HUES48 (cell line): Measurements from ENCODE around the gene TCF12.

Experiments
- H3K27ac ChIP-seq: one replicate; pipeline ENCODE4 v1.7.0; 2013; ENCODE audit warnings: low read depth, low read length, inconsistent platforms
- H3K27me3 ChIP-seq: 2 replicates; pipeline ENCODE4 v1.6.1; 2013; ENCODE audit warnings: mild to moderate bottlenecking, low read length; ENCODE audit not compliant: control insufficient read depth, insufficient read depth
- H3K36me3 ChIP-seq: 2 replicates; pipeline ENCODE4 v1.6.1; 2013; ENCODE audit warnings: low read length; ENCODE audit not compliant: control insufficient read depth, insufficient read depth
- H3K4me1 ChIP-seq: 2 replicates; pipeline ENCODE4 v1.6.1; 2013; ENCODE audit warnings: mild to moderate bottlenecking, low read length; ENCODE audit not compliant: control insufficient read depth, insufficient read depth
- H3K4me3 ChIP-seq: 2 replicates; pipeline ENCODE4 v1.5.1; 2013; ENCODE audit warnings: mild to moderate bottlenecking, low read depth, low read length
- H3K9ac ChIP-seq: 2 replicates; pipeline ENCODE4 v1.6.1; 2013; ENCODE audit warnings: mild to moderate bottlenecking, low read depth, low read length, moderate library complexity
- H3K9me3 ChIP-seq: 2 replicates; pipeline ENCODE4 v1.6.1; 2013; ENCODE audit warnings: low read length; ENCODE audit not compliant: control insufficient read depth, insufficient read depth

The TCF12 gene

DNA sequence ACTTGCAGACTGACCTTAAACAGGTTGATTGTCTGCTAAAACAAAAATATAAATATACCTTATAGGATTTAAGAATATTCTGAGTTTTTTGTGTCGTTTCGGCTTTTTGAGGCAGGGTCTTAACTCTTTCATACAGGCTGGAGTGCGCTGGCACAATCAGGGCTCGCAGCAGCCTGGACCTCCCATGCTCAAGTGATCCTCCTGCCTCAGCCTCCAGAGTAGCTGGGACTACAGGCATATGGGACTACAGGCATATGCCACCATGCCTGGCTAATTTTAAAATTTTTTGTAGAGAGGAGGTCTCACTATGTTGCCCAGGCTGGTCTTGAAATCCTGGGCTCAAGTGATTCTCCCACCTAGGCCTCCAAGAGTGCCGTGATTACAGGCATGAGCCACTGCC lies 113.9 kb downstream of the TCF12 start:
- Histone ChIP-seq H3K4me1 (peaks cover 43% of the 10 kb centered on the region), H3K9me3 (no peaks in the 10 kb centered on the region), H3K27me3 (no peaks in the 10 kb centered on the region), H3K9ac (no peak overlapping the region), H3K36me3 (no peaks in the 10 kb centered on the region), H3K27ac (no peak overlapping the region), H3K4me3 (no peak overlapping the region)

DNA sequence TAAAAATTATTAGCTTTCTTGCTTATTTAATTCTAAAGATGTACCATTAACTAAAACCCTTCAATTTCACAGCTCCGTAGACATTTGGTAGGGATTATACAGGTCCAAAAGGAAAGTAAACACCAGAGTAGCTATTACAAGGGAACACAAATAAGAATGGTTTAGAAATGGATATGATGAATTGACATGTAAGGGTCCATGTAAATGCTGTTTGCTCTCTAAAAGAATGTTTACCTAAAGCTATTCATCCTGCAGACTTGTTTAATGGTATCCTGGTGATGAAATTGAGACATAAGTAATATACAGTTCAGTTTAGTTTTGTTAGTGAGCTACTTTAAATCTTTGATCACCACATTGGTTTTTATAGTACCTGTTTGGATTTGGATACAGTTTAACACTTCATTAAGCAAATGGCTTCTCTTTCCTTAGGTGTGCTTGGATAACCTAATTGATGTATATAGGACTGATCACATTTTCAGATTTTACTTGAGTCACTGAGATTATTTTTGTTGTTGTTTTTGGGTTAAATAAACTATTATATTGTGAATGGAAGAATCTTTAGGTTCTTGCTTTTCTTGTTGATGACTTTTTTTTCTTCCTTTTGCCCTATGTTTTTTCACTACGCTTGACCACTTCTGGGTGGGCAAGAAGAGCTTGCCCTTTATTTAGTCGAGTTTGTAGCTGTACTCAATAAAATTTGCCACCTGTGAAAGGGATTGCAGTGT lies 115.4 kb downstream of the TCF12 start:
- Histone ChIP-seq H3K36me3 (no peaks in the 10 kb centered on the region), H3K4me3 (no peak overlapping the region), H3K27me3 (no peaks in the 10 kb centered on the region), H3K4me1 (peaks cover 48% of the 10 kb centered on the region), H3K27ac (no peak overlapping the region), H3K9ac (no peak overlapping the region), H3K9me3 (no peaks in the 10 kb centered on the region)

DNA sequence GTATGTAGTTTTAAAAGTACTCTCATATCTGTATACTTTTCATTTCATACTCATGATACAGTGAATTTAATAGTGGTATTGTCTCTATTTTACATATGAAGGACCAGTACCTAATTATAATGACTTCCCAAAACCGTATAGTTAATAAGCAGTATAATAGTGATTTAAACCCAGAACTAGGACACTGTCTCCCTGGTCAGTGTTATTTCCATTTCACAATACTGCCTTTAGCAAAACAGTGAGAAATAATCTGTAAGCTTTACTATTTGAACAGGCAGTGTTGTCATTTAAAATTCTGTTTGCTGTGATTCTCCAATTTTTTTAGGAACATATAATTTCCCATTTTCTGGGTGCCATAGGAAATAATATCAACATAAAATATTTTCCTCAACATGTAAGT lies 116.2 kb downstream of the TCF12 start:
- no peak overlapping the region for H3K27ac ChIP-seq
- no peaks in the 10 kb centered on the region for H3K27me3 ChIP-seq
- no peaks in the 10 kb centered on the region for H3K36me3 ChIP-seq
- H3K4me3 ChIP-seq = no peak overlapping the region
- no peak overlapping the region for H3K9ac ChIP-seq
- H3K4me1 ChIP-seq = peaks cover 56% of the 10 kb centered on the region
- H3K9me3 ChIP-seq = no peaks in the 10 kb centered on the region

DNA sequence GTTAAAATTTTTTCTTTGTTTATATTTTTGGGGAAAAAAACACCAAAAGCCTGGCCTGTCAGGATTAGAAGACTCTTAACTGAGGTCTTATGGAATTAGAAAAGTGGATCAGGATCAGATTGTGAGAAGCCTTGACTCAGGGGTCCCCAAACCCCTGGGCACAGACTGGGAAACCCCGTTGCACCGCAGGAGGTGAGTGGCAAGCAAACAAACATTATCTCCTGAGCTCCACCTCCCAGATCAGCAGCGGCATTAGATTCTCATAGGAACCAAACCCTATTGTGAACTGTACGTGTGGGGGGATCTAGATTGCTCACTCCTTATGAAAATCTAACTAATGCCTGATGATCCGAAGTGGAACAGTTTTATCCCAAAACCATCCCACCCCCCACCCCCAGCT lies 117.2 kb downstream of the TCF12 start:
- Histone ChIP-seq H3K27me3 (no peaks in the 10 kb centered on the region), H3K27ac (peak overlapping the region; percentile 55), H3K9ac (no peak overlapping the region; the same call in 1 of the 2 replicates), H3K4me3 (no peak overlapping the region), H3K36me3 (no peaks in the 10 kb centered on the region), H3K4me1 (peaks cover 66% of the 10 kb centered on the region), H3K9me3 (no peaks in the 10 kb centered on the region)

DNA sequence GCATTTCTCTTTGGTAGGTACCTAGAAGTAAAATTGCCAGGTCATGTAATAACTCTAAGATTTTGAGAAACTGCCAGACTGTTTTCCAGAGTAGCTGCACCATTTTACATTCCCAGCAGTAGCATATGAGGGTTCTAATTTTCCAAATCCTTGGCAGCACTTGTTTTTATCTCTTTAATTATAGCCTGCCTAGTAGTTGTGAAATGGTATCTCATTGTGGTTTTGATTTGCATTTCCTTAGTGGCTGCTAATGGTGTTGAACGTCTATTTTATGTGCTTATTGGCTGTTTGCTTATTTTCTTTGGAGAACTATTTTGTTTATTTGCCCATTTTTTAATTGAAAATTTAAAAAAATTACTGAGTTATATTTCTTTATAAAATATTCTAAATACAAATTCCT lies 117.9 kb downstream of the TCF12 start:
- H3K27ac ChIP-seq = peak overlapping the region; percentile 21

DNA sequence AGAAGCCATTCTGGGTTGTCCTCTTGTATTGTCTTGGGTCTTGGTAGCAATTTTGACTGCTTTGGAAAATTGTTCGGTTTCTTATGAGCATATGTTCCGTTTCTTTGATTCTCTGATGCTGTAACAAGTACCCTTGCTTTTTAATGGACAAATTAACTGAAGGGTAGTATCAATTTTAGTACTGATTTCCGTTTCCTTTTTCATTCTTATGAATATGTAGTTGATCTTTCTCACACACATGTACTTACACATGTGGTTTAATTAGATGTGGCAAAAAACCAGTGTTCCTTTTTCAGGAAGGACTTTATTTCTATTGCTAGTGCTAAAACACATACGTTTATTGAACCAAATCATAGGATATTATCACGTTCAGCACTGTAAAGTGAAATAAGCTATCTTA lies 119.1 kb downstream of the TCF12 start:
- Histone ChIP-seq H3K4me1 (peaks cover 70% of the 10 kb centered on the region), H3K9me3 (no peaks in the 10 kb centered on the region), H3K27ac (no peak overlapping the region), H3K36me3 (no peaks in the 10 kb centered on the region), H3K27me3 (no peaks in the 10 kb centered on the region), H3K9ac (no peak overlapping the region), H3K4me3 (no peak overlapping the region)

More for the DNA sequence above, 117.9 kb downstream of the TCF12 start:
- Histone ChIP-seq H3K9me3 (no peaks in the 10 kb centered on the region), H3K9ac (no peak overlapping the region), H3K27me3 (no peaks in the 10 kb centered on the region), H3K4me3 (no peak overlapping the region), H3K36me3 (no peaks in the 10 kb centered on the region), H3K4me1 (peaks cover 66% of the 10 kb centered on the region)

DNA sequence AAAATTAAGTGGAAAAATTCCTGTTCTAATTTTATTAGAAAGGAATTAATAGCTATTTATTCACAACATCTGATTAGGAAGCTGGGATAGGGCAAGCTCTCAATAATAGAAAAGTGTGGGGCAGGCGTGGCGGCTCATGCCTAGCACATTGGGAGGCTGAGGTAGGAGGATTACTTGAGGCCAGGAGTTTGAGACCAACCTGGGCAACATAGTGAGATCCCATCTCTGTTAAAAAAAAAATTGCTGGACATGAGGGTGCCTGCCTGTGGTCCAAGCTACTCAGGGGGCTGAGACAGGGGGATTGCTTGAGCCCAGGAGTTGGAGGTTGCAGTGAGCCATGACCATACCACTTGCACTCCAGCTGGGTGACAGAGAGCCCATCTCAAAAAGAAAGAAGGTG lies 119.6 kb downstream of the TCF12 start:
- Histone ChIP-seq H3K9ac (no peak overlapping the region), H3K27ac (no peak overlapping the region), H3K4me1 (peaks cover 72% of the 10 kb centered on the region), H3K27me3 (no peaks in the 10 kb centered on the region), H3K4me3 (no peak overlapping the region), H3K36me3 (no peaks in the 10 kb centered on the region), H3K9me3 (no peaks in the 10 kb centered on the region)

DNA sequence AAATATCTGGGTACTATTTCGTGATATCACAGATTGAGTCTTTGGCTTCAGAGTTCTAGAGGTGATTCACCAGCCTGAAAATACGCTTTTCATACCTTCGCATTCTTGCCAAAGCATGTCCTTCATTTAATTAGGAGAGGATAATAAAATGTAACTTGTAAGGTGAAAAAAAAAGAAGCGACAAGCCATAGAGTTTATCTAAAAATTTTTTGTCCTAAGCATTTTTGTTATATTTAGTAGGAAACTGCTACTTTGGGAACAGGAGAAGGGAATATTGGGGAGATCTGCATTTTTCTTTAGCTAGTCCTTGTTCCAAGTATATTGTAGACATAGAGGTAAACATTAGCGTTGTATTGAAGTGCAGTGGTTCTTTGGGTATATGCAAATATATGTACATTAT lies 120.1 kb downstream of the TCF12 start:
- H3K36me3 ChIP-seq = no peaks in the 10 kb centered on the region
- peaks cover 68% of the 10 kb centered on the region for H3K4me1 ChIP-seq
- no peak overlapping the region for H3K9ac ChIP-seq

DNA sequence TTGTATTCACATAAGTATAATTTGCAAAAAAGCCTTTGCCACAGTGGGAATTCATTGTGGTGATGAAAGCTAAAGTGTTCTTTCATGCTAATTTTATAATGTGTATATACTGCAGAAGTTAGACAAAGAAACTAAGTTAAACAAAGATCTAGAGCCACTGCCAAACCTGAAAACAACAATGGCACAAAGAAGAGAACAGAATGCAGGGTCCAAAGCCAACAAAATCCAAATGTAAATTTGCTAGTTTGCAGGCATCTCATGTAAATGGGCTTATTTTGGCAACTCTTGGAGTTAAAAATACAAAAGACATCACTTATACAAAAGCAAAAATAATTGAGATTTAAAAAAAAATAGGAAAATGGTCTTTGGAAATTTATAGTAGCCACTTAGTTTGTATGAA lies 123.0 kb downstream of the TCF12 start:
- Histone ChIP-seq H3K9ac (no peak overlapping the region), H3K4me3 (no peak overlapping the region), H3K27me3 (no peaks in the 10 kb centered on the region), H3K9me3 (no peaks in the 10 kb centered on the region), H3K27ac (peak overlapping the region; percentile 52), H3K4me1 (peaks cover 54% of the 10 kb centered on the region), H3K36me3 (no peaks in the 10 kb centered on the region)

More for the DNA sequence above, 120.1 kb downstream of the TCF12 start:
- H3K9me3 ChIP-seq = no peaks in the 10 kb centered on the region
- no peak overlapping the region for H3K27ac ChIP-seq
- H3K4me3 ChIP-seq = no peak overlapping the region
- no peaks in the 10 kb centered on the region for H3K27me3 ChIP-seq

DNA sequence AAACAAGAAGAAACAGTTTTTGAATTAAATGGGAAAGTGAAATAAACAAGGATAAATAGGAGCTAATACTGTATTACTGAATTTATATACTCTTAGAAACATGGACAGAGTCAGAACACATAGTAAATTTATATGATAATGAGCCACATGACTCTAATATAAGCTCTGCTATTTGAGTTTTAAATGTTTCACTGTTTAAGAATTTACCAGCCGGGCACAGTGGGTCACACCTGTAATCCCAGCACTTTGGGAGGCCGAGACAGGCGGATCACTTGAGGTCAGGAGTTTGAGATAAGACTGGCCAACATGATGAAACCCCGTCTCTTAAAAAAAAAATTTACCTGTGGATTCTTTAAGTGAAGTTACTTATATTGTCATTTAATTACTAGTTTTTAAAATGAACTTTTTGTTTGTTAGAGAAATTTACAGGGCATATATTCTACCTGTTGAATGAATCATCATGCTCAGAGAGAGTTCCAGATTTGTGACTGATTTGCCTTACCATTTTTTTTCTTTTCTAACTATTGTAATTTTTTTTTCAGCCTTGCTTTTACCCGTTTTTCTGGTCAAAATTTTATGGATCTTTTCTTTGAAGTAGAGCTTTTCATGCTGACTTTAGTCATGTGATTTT lies 125.7 kb downstream of the TCF12 start:
- Histone ChIP-seq H3K27me3 (no peaks in the 10 kb centered on the region), H3K27ac (no peak overlapping the region), H3K4me1 (peaks cover 43% of the 10 kb centered on the region)

DNA sequence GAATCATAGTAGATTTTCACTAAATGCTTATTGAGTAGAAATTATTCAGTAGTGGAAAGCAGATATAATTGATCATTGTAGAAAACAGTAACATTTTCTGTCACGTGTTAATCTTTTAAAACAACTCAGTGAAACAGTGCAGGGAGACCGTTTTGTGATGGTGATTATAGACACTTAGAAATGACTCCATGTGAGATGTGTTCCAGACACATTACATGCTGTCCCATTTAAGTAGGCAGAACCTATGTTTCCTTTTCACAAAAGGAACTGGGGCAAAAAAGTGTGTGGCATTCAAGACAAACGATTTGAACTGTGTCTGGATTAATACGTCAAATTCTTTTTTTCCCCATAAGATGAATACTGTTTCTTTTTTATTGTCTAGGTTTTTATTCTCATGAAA lies 126.5 kb downstream of the TCF12 start:
- peaks cover 39% of the 10 kb centered on the region for H3K4me1 ChIP-seq
- no peaks in the 10 kb centered on the region for H3K9me3 ChIP-seq
- no peaks in the 10 kb centered on the region for H3K36me3 ChIP-seq
- H3K27me3 ChIP-seq = no peaks in the 10 kb centered on the region
- no peak overlapping the region for H3K4me3 ChIP-seq
- H3K27ac ChIP-seq = no peak overlapping the region
- H3K9ac ChIP-seq = no peak overlapping the region

More for the DNA sequence above, 125.7 kb downstream of the TCF12 start:
- no peaks in the 10 kb centered on the region for H3K9me3 ChIP-seq
- H3K9ac ChIP-seq = no peak overlapping the region
- no peaks in the 10 kb centered on the region for H3K36me3 ChIP-seq
- H3K4me3 ChIP-seq = no peak overlapping the region
